Gastroesophageal sphincter (tissue), 4 donors: ENCODE results near the gene RPAP2. TPM values are rescaled to one million over a fixed set of nuclear protein-coding genes. Genes with fewer than 3 reads are reported as not detected.

ENCODE experiments used
- ATAC-seq: fragments of 150-250 bp; one replicate; pipeline ENCODE4 v1.9.1; 2016; ENCODE audit warnings: mild to moderate bottlenecking, moderate library complexity
- H3K27ac ChIP-seq, 4 donors: fragments of 200-600 bp; sonication (generic) in 3 of 4; 1 replicate in 3 of 4; 2 replicates in 1 of 4; pipeline ENCODE4 v1.5.1; 2016 to 2019
- H3K27me3 ChIP-seq: fragments of 200-600 bp; sonication (generic); one replicate; pipeline ENCODE4 v1.5.1; 2019
- H3K36me3 ChIP-seq, 2 donors: fragments of 200-600 bp; sonication (generic); one replicate each; pipeline ENCODE4 v1.5.1; 2019; ENCODE audit warnings: control low read depth in 1 of 2
- H3K4me1 ChIP-seq, 3 donors: fragments of 200-600 bp; sonication (generic); 1 replicate in 2 of 3; 2 replicates in 1 of 3; pipeline ENCODE4 v1.5.1; 2016 to 2019; ENCODE audit warnings: control low read depth in 2 of 3
- H3K4me3 ChIP-seq, 2 donors: fragments of 200-600 bp; sonication (generic); one replicate each; pipeline ENCODE4 v1.5.1; 2019; ENCODE audit warnings: mild to moderate bottlenecking in 1 of 2, moderate library complexity in 1 of 2
- H3K9me3 ChIP-seq, 3 donors: fragments of 200-600 bp; sonication (generic); one replicate each; pipeline ENCODE4 v1.5.1; 2017 to 2019; ENCODE audit warnings: control low read depth in 2 of 3
- EP300 ChIP-seq: sonication (generic); formaldehyde crosslinking; IDR thresholded peaks from one replicate; pipeline ENCODE4 v1.6.1; 2017; ENCODE audit warnings: antibody characterized with exemption, mild to moderate bottlenecking
- POLR2A ChIP-seq, 2 donors: fragments of 450-650 bp; IDR thresholded peaks; one replicate each; pipeline ENCODE4 v1.6.1; 2017; ENCODE audit warnings: antibody characterized with exemption in 2 of 2, mild to moderate bottlenecking in 2 of 2, moderate library complexity in 1 of 2
- POLR2AphosphoS5 ChIP-seq: sonication (generic); formaldehyde crosslinking; IDR thresholded peaks from one replicate; pipeline ENCODE4 v1.6.1; 2017; ENCODE audit warnings: antibody characterized with exemption
- WGBS, 2 donors: methylation state at CpG; one replicate each; pipeline ENCODE4 v1.1.5; 2018; ENCODE audit warnings: low coverage in 1 of 2; 5-methylcytosine and 5-hydroxymethylcytosine counted together
- total RNA-seq, 4 donors: library from RNA; depleted of rRNA; stranded (reverse); fragments of >200 nt; gene quantifications; one replicate each; pipeline ENCODE4 v1.1.0, GENCODE V29; 2016
- TF ChIP-seq, protein P1 (sequence below), 4 experiments: fragments of 200-600 bp in 2 of 4; fragments of 450-650 bp in 2 of 4; sonication (generic) in 1 of 4; IDR thresholded peaks; one replicate each; pipeline ENCODE4 v1.5.1; 2017 to 2019; ENCODE audit warnings: antibody characterized with exemption in 4 of 4, mild to moderate bottlenecking in 2 of 4, moderate library complexity in 2 of 4

RPAP2 gene
- total RNA-seq, 4 donors from 2014 or later, result 16.8 to 31.8 (median 18.8) TPM

- TF ChIP-seq POLR2AphosphoS5 (no peak), POLR2A (IDR thresholded peaks at IDR 0.05) (no peak), EP300 (no peak)
- TF ChIP-seq, protein P1, sequence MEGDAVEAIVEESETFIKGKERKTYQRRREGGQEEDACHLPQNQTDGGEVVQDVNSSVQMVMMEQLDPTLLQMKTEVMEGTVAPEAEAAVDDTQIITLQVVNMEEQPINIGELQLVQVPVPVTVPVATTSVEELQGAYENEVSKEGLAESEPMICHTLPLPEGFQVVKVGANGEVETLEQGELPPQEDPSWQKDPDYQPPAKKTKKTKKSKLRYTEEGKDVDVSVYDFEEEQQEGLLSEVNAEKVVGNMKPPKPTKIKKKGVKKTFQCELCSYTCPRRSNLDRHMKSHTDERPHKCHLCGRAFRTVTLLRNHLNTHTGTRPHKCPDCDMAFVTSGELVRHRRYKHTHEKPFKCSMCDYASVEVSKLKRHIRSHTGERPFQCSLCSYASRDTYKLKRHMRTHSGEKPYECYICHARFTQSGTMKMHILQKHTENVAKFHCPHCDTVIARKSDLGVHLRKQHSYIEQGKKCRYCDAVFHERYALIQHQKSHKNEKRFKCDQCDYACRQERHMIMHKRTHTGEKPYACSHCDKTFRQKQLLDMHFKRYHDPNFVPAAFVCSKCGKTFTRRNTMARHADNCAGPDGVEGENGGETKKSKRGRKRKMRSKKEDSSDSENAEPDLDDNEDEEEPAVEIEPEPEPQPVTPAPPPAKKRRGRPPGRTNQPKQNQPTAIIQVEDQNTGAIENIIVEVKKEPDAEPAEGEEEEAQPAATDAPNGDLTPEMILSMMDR (IDR thresholded peaks at IDR 0.05), result no peak
- WGBS, 2 donors, result 87 to 100% methylated on average over 1 of the region's 1 CpG
- ATAC-seq, result no peak
- Histone ChIP-seq H3K27me3 (no peaks in the 10 kb centered on the region), H3K4me3 (no peak overlapping the region), H3K4me1 (no peaks in the 10 kb centered on the region), H3K27ac (no peak overlapping the region), H3K36me3 (no peaks in the 10 kb centered on the region), H3K9me3 (peaks cover 0 to 21% (median 0%) of the 10 kb centered on the region in 3 donors)
These were observed 105.8 kb downstream of the RPAP2 start for GRCh38 chr1:92404661-92405060.

DNA sequence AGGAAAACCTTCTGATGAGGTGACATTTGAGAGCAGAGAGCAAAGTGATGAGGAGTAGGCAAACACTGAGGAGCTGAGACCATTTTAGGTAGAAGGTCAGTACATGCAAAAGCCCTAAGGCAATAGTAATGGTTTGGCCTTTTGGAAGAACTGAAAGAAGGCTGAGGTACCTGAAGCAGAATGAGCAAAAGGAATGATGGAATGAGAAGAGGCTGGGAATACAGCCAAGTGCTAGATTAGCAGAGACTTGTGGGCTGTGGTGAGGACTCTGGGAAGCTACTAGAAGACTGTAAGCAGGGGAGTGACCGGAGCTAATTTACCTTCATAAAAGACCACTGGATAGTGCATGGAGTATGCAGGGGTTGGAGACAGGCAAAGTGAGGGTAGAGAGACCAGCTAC lies 110.0 kb downstream of the RPAP2 start:
- no peak for TF ChIP-seq POLR2A (IDR thresholded peaks at IDR 0.05)
- TF ChIP-seq POLR2AphosphoS5, result no peak
- TF ChIP-seq EP300, result no peak
- TF ChIP-seq, protein P1 (IDR thresholded peaks at IDR 0.05), result no peak

DNA sequence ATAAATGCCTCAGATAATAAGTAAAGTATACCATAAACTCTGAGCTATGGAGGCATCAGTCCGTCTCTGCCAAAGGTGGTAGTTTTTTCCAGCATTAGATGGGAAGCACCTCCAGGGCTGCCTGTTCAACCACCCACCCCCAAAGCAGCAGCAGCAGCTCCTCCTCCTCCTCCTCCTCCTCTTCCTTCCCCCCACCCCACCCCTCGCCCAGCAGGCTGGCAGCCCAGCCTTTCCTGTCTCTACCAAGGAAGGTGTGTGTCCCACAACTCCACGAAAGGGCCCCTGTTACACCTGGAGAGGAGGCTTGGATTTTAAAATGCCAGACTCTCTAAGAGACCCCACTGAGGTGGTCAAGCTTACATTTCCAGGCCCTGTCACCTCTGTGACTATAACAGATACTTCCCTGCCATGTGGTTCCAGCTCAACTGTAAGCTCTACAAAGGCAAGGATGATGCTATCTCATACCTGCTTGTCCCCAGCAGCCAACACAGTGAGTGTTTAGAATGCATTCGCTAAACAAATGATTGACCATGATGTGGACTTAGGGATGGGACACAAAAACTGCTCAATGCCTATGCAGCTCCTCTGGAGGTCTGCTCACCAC lies 111.2 kb downstream of the RPAP2 start:
- no peaks in the 10 kb centered on the region for H3K4me1 ChIP-seq

More for the DNA sequence above, 110.0 kb downstream of the RPAP2 start:
- no peaks in the 10 kb centered on the region for H3K36me3 ChIP-seq
- H3K4me1 ChIP-seq, result no peaks in the 10 kb centered on the region
- peaks cover 0 to 5% (median 0%) of the 10 kb centered on the region in 3 donors for H3K9me3 ChIP-seq
- no peak for ATAC-seq
- H3K27ac ChIP-seq, result no peak overlapping the region
- H3K27me3 ChIP-seq, result no peaks in the 10 kb centered on the region
- no peak overlapping the region for H3K4me3 ChIP-seq
- 94% methylated on average over 1 of the region's 1 CpG; no CpG with 5 or more reads in 1 of the 2 donors for whole genome bisulfite sequencing, 2 donors

GRCh38 chr1:92410706-92411105 lies 111.8 kb downstream of the RPAP2 start:
- Histone ChIP-seq H3K4me3 (no peak overlapping the region), H3K4me1 (no peaks in the 10 kb centered on the region), H3K36me3 (no peaks in the 10 kb centered on the region), H3K27me3 (no peaks in the 10 kb centered on the region), H3K27ac (no peak overlapping the region), H3K9me3 (no peaks in the 10 kb centered on the region)
- ATAC-seq, result no peak
- TF ChIP-seq, protein P1 (IDR thresholded peaks at IDR 0.05), result no peak
- TF ChIP-seq POLR2AphosphoS5, result no peak
- no peak for TF ChIP-seq POLR2A (IDR thresholded peaks at IDR 0.05)
- no peak for TF ChIP-seq EP300
- 0 to 28% methylated on average over 1 to 2 of the region's 3 CpGs for WGBS, 2 donors

More for the DNA sequence above, 111.2 kb downstream of the RPAP2 start:
- Histone ChIP-seq H3K27me3 (no peaks in the 10 kb centered on the region), H3K36me3 (no peaks in the 10 kb centered on the region), H3K9me3 (no peaks in the 10 kb centered on the region), H3K4me3 (no peak overlapping the region), H3K27ac (no peak overlapping the region)
- TF ChIP-seq POLR2AphosphoS5 (no peak), POLR2A (IDR thresholded peaks at IDR 0.05) (no peak)
- TF ChIP-seq, protein P1 (IDR thresholded peaks at IDR 0.05), result no peak
- WGBS, 2 donors, result 50 to 62% methylated on average over 1 to 4 of the region's 4 CpGs
- no peak for ATAC-seq

GRCh38 chr1:92411511-92411910 lies 112.7 kb downstream of the RPAP2 start:
- WGBS, 2 donors, result 89% methylated on average over 1 of the region's 1 CpG
- TF ChIP-seq, protein P1 (IDR thresholded peaks at IDR 0.05), result no peak
- TF ChIP-seq POLR2AphosphoS5 (no peak), EP300 (no peak), POLR2A (IDR thresholded peaks at IDR 0.05) (no peak)
- no peaks in the 10 kb centered on the region for H3K36me3 ChIP-seq
- no peak for ATAC-seq
- no peaks in the 10 kb centered on the region for H3K9me3 ChIP-seq
- H3K27me3 ChIP-seq, result no peaks in the 10 kb centered on the region
- H3K4me3 ChIP-seq, result no peak overlapping the region
- no peak overlapping the region for H3K27ac ChIP-seq
- H3K4me1 ChIP-seq, result no peaks in the 10 kb centered on the region
